HEK293 (cell line): ENCODE data around the gene ARL8A.
A peak's percentile ranks its signal among the peaks of the same experiment; 100 is the strongest.

Experiments
- BCL11A ChIP-seq: fragments of 450-650 bp; formaldehyde crosslinking; IDR thresholded peaks from 2 replicates; pipeline ENCODE4 v1.5.1; 2016; ENCODE audit warnings: low read depth, missing biosample characterization, missing genetic modification characterization
- EGR2 ChIP-seq: fragments of 450-650 bp; formaldehyde crosslinking; IDR thresholded peaks from 2 replicates; pipeline ENCODE4 v1.5.1; 2016; ENCODE audit warnings: low read depth, missing biosample characterization, missing genetic modification characterization
- GLIS2 ChIP-seq: fragments of 450-650 bp; formaldehyde crosslinking; IDR thresholded peaks from 2 replicates; pipeline ENCODE4 v1.5.1; 2016; ENCODE audit warnings: missing biosample characterization, missing genetic modification characterization
- KLF8 ChIP-seq: fragments of 450-650 bp; formaldehyde crosslinking; IDR thresholded peaks from 2 replicates; pipeline ENCODE4 v1.5.1; 2016; ENCODE audit warnings: missing biosample characterization, missing genetic modification characterization
- SCRT2 ChIP-seq: fragments of 450-650 bp; formaldehyde crosslinking; IDR thresholded peaks from 2 replicates; pipeline ENCODE4 v1.5.1; 2016; ENCODE audit warnings: missing biosample characterization, missing genetic modification characterization
- TRIM28 ChIP-seq: IDR thresholded peaks from 2 replicates; pipeline ENCODE4 v1.6.1; 2011; ENCODE audit warnings: low read length, control low read depth, borderline replicate concordance
- WT1 ChIP-seq: fragments of 450-650 bp; formaldehyde crosslinking; IDR thresholded peaks from 2 replicates; pipeline ENCODE4 v1.5.1; 2016; ENCODE audit warnings: missing biosample characterization, missing genetic modification characterization
- ZFHX2 ChIP-seq: fragments of 450-650 bp; formaldehyde crosslinking; conservative IDR thresholded peaks from 2 replicates; pipeline ENCODE4 v1.5.1; 2016; ENCODE audit warnings: missing biosample characterization, missing genetic modification characterization
- ZFP3 ChIP-seq: fragments of 450-650 bp; formaldehyde crosslinking; IDR thresholded peaks from 2 replicates; pipeline ENCODE4 v1.5.1; 2016; ENCODE audit warnings: low read depth, missing biosample characterization, missing genetic modification characterization
- ZFP69B ChIP-seq: fragments of 450-650 bp; formaldehyde crosslinking; IDR thresholded peaks from 2 replicates; pipeline ENCODE4 v1.5.1; 2016; ENCODE audit warnings: missing biosample characterization, missing genetic modification characterization
- ZNF133 ChIP-seq: fragments of 450-650 bp; formaldehyde crosslinking; IDR thresholded peaks from 2 replicates; pipeline ENCODE4 v1.5.1; 2016; ENCODE audit warnings: missing biosample characterization, missing genetic modification characterization
- ZNF157 ChIP-seq: fragments of 450-650 bp; formaldehyde crosslinking; IDR thresholded peaks from 2 replicates; pipeline ENCODE4 v1.5.1; 2016; ENCODE audit warnings: missing biosample characterization, missing genetic modification characterization
- ZNF16 ChIP-seq: fragments of 450-650 bp; formaldehyde crosslinking; IDR thresholded peaks from 2 replicates; pipeline ENCODE4 v1.5.1; 2016; ENCODE audit warnings: low read depth, missing biosample characterization, missing genetic modification characterization
- ZNF2 ChIP-seq: fragments of 450-650 bp; formaldehyde crosslinking; IDR thresholded peaks from 2 replicates; pipeline ENCODE4 v1.5.1; 2016; ENCODE audit warnings: missing biosample characterization, missing genetic modification characterization
- ZNF202 ChIP-seq: fragments of 450-650 bp; formaldehyde crosslinking; IDR thresholded peaks from 2 replicates; pipeline ENCODE4 v1.5.1; 2016; ENCODE audit warnings: missing biosample characterization, missing genetic modification characterization, borderline replicate concordance
- ZNF223 ChIP-seq: fragments of 450-650 bp; formaldehyde crosslinking; IDR thresholded peaks from 2 replicates; pipeline ENCODE4 v1.5.1; 2016; ENCODE audit warnings: missing biosample characterization, missing genetic modification characterization
- ZNF274 ChIP-seq, 2 experiments: fragments of 200-500 bp in 1 of 2; fragments of 450-650 bp in 1 of 2; sonication (Bioruptor generic) in 1 of 2; formaldehyde crosslinking in 1 of 2; IDR thresholded peaks; 2 replicates each; pipeline versions ENCODE4 v1.5.1 to v1.6.1; 2014 to 2016; ENCODE audit warnings: borderline replicate concordance in 1 of 2, inconsistent platforms in 1 of 2, low read length in 1 of 2, missing biosample characterization in 1 of 2, missing genetic modification characterization in 1 of 2
- ZNF324 ChIP-seq: fragments of 450-650 bp; formaldehyde crosslinking; IDR thresholded peaks from 2 replicates; pipeline ENCODE4 v1.5.1; 2016; ENCODE audit warnings: missing biosample characterization, missing genetic modification characterization
- ZNF354C ChIP-seq: fragments of 450-650 bp; formaldehyde crosslinking; IDR thresholded peaks from 2 replicates; pipeline ENCODE4 v1.5.1; 2016; ENCODE audit warnings: missing biosample characterization, missing genetic modification characterization, low read depth, borderline replicate concordance
- ZNF549 ChIP-seq: fragments of 450-650 bp; IDR thresholded peaks from 2 replicates; pipeline ENCODE4 v1.5.1; 2018; ENCODE audit warnings: missing biosample characterization, missing genetic modification characterization, mild to moderate bottlenecking, inconsistent platforms, moderate library complexity
- ZNF600 ChIP-seq: fragments of 450-650 bp; formaldehyde crosslinking; IDR thresholded peaks from 2 replicates; pipeline ENCODE4 v1.5.1; 2016; ENCODE audit warnings: missing biosample characterization, missing genetic modification characterization
- ZNF776 ChIP-seq: fragments of 450-650 bp; formaldehyde crosslinking; IDR thresholded peaks from 2 replicates; pipeline ENCODE4 v1.5.0; 2017; ENCODE audit warnings: missing biosample characterization, missing genetic modification characterization, borderline replicate concordance
- TF ChIP-seq, protein P1 (sequence below): fragments of 450-650 bp; formaldehyde crosslinking; IDR thresholded peaks from 2 replicates; pipeline ENCODE4 v1.5.1; 2016; ENCODE audit warnings: missing biosample characterization, missing genetic modification characterization
- TF ChIP-seq, protein P2 (sequence below): fragments of 450-650 bp; formaldehyde crosslinking; IDR thresholded peaks from 2 replicates; pipeline ENCODE4 v1.5.1; 2017; ENCODE audit warnings: missing biosample characterization, missing genetic modification characterization
- TF ChIP-seq, protein P3 (sequence below): fragments of 450-650 bp; formaldehyde crosslinking; IDR thresholded peaks from 2 replicates; pipeline ENCODE4 v1.5.1; 2016; ENCODE audit warnings: missing biosample characterization, missing genetic modification characterization
- TF ChIP-seq, protein P4 (sequence below): fragments of 450-650 bp; formaldehyde crosslinking; IDR thresholded peaks from 2 replicates; pipeline ENCODE4 v1.5.1; 2016; ENCODE audit warnings: missing biosample characterization, missing genetic modification characterization
- TF ChIP-seq, protein P5 (sequence below): fragments of 450-650 bp; formaldehyde crosslinking; IDR thresholded peaks from 2 replicates; pipeline ENCODE4 v1.5.1; 2016; ENCODE audit warnings: missing biosample characterization, missing genetic modification characterization
- TF ChIP-seq, protein P6 (sequence below): fragments of 450-650 bp; formaldehyde crosslinking; IDR thresholded peaks from 2 replicates; pipeline ENCODE4 v1.5.1; 2016; ENCODE audit warnings: missing biosample characterization, missing genetic modification characterization
- TF ChIP-seq, protein P7 (sequence below): fragments of 450-650 bp; formaldehyde crosslinking; IDR thresholded peaks from 2 replicates; pipeline ENCODE4 v1.5.1; 2016; ENCODE audit warnings: missing biosample characterization, missing genetic modification characterization

The ARL8A gene

DNA sequence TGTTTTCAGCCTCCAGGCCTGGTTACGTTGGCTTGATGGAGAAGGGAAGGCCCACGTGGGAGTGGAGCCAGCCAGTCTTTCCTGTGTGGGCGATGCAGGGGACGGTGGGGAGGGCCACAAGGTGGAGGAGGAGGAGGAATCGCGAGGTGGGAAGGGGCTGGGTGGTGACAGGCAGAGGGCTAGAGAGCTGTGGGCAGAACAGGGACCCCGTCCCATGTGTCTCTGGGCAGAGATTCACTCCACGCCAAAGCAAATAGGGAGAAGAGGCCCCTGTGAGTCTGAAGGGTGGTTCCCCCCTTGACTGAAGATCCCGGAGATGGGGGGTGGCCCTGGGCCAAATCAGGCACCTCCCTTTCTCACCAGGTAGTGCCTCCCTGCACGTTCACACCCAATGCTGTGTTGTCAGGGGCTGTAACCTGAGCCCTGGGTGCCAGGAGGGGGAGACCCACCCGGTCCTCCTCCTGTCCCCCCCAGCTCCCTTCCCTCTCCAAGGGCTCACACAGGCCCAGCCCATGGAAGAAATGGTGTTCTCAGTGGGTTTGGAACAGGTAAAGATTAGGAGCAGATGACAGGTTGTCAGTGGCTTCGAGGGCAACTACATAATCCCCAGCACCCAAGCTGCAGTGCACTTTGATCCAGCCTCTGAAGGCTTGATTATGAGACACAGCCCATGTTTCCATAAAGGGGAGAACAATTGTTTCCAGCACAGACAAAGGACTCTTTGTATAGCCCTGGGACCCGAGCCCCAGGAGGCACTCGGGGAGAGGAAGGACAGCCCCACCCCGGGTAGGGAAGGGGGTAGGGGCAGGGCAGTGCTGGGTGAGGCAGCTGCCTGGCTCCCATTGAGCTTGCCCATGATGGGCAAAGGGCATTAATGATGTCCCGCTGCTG, 59.5 kb downstream of the ARL8A start (continued):
- TF ChIP-seq, protein P1, sequence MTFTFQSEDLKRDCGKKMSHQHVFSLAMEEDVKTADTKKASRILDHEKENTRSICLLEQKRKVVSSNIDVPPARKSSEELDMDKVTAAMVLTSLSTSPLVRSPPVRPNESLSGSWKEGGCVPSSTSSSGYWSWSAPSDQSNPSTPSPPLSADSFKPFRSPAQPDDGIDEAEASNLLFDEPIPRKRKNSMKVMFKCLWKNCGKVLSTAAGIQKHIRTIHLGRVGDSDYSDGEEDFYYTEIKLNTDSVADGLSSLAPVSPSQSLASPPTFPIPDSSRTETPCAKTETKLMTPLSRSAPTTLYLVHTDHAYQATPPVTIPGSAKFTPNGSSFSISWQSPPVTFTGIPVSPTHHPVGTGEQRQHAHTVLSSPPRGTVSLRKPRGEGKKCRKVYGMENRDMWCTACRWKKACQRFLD: no peak
- TF ChIP-seq ZNF274 (IDR thresholded peaks at IDR 0.05; ENCODE audit: low read length) (no peak), ZNF274 (tag by site-specific recombination; IDR thresholded peaks at IDR 0.05; ENCODE audit: borderline replicate concordance) (no peak), KLF8 (tag by site-specific recombination) (no peak), ZNF133 (tag by site-specific recombination) (no peak), ZNF202 (tag by site-specific recombination) (no peak), ZNF354C (tag by site-specific recombination) (no peak), EGR2 (peak; percentile 98), WT1 (tag by site-specific recombination) (peak; percentile 96), TRIM28 (no peak), SCRT2 (no peak), ZNF549 (no peak), ZNF324 (tag by site-specific recombination) (no peak), ZFP3 (tag by site-specific recombination) (no peak), ZNF16 (tag by site-specific recombination) (no peak), ZFP69B (tag by site-specific recombination) (no peak), ZNF776 (tag by site-specific recombination) (no peak), GLIS2 (peak; percentile 42; the same call in 1 of the 2 replicates), ZNF157 (tag by site-specific recombination) (no peak), ZNF2 (tag by site-specific recombination) (no peak), ZNF600 (peak; percentile 86), ZNF223 (tag by site-specific recombination) (no peak), ZFHX2 (tag by site-specific recombination) (peak; percentile 99), BCL11A (tag by site-specific recombination) (no peak)
- TF ChIP-seq, protein P2, sequence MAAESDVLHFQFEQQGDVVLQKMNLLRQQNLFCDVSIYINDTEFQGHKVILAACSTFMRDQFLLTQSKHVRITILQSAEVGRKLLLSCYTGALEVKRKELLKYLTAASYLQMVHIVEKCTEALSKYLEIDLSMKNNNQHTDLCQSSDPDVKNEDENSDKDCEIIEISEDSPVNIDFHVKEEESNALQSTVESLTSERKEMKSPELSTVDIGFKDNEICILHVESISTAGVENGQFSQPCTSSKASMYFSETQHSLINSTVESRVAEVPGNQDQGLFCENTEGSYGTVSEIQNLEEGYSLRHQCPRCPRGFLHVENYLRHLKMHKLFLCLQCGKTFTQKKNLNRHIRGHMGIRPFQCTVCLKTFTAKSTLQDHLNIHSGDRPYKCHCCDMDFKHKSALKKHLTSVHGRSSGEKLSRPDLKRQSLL (tag by site-specific recombination): no peak
- TF ChIP-seq, protein P3, sequence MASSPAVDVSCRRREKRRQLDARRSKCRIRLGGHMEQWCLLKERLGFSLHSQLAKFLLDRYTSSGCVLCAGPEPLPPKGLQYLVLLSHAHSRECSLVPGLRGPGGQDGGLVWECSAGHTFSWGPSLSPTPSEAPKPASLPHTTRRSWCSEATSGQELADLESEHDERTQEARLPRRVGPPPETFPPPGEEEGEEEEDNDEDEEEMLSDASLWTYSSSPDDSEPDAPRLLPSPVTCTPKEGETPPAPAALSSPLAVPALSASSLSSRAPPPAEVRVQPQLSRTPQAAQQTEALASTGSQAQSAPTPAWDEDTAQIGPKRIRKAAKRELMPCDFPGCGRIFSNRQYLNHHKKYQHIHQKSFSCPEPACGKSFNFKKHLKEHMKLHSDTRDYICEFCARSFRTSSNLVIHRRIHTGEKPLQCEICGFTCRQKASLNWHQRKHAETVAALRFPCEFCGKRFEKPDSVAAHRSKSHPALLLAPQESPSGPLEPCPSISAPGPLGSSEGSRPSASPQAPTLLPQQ (tag by site-specific recombination): no peak
- TF ChIP-seq, protein P4, sequence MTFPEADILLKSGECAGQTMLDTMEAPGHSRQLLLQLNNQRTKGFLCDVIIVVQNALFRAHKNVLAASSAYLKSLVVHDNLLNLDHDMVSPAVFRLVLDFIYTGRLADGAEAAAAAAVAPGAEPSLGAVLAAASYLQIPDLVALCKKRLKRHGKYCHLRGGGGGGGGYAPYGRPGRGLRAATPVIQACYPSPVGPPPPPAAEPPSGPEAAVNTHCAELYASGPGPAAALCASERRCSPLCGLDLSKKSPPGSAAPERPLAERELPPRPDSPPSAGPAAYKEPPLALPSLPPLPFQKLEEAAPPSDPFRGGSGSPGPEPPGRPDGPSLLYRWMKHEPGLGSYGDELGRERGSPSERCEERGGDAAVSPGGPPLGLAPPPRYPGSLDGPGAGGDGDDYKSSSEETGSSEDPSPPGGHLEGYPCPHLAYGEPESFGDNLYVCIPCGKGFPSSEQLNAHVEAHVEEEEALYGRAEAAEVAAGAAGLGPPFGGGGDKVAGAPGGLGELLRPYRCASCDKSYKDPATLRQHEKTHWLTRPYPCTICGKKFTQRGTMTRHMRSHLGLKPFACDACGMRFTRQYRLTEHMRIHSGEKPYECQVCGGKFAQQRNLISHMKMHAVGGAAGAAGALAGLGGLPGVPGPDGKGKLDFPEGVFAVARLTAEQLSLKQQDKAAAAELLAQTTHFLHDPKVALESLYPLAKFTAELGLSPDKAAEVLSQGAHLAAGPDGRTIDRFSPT (tag by site-specific recombination): no peak
- TF ChIP-seq, protein P5, sequence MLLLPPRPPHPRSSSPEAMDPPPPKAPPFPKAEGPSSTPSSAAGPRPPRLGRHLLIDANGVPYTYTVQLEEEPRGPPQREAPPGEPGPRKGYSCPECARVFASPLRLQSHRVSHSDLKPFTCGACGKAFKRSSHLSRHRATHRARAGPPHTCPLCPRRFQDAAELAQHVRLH: no peak
- TF ChIP-seq, protein P6, sequence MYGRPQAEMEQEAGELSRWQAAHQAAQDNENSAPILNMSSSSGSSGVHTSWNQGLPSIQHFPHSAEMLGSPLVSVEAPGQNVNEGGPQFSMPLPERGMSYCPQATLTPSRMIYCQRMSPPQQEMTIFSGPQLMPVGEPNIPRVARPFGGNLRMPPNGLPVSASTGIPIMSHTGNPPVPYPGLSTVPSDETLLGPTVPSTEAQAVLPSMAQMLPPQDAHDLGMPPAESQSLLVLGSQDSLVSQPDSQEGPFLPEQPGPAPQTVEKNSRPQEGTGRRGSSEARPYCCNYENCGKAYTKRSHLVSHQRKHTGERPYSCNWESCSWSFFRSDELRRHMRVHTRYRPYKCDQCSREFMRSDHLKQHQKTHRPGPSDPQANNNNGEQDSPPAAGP (tag by site-specific recombination): peak; percentile 92
- TF ChIP-seq, protein P7, sequence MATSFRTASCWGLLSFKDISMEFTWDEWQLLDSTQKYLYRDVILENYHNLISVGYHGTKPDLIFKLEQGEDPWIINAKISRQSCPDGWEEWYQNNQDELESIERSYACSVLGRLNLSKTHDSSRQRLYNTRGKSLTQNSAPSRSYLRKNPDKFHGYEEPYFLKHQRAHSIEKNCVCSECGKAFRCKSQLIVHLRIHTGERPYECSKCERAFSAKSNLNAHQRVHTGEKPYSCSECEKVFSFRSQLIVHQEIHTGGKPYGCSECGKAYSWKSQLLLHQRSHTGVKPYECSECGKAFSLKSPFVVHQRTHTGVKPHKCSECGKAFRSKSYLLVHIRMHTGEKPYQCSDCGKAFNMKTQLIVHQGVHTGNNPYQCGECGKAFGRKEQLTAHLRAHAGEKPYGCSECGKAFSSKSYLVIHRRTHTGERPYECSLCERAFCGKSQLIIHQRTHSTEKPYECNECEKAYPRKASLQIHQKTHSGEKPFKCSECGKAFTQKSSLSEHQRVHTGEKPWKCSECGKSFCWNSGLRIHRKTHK (tag by site-specific recombination): no peak
